ENCODE measurements around the gene SMARCC2. TPM values are rescaled to one million over a fixed set of nuclear protein-coding genes. Genes with fewer than 3 reads are reported as not detected.

SMARCC2 gene
- total and polyA plus RNA-seq, 2 of the 13 experiments (the other 11 are each of a cell fraction or from before 2014, with no cell fraction given) = 21.3 to 24.1 TPM

DNA sequence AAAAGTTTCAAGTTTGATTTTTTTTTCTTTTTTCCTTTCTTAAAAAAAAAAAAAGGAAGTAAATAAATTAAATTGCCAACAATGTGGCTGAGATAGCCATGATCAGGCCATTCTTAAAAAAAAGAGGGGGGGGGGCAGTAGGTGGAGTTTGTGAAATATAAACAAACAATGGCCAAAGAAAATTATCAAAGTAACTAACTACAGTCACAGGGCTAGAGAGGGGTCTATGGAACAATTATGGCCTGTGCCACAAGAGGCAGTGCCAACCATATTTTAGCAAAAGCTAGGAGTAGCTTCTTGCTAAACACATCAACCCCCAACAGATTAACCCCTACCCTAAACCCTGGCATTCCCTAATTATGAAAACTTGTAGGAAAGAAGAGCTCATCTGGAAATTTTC, 16.2 kb upstream of the SMARCC2 start:
- no peak for FAIRE-seq
- no peak for TF ChIP-seq ATF7 (IDR thresholded peaks at IDR 0.05)
- no peak for TF ChIP-seq ATF7 (CRISPR knock-in tag; IDR thresholded peaks at IDR 0.05)
- TF ChIP-seq HNF4G (IDR thresholded peaks at IDR 0.05; ENCODE audit: borderline replicate concordance, low read depth, low read length) = no peak
- no peak for TF ChIP-seq HNF4G (CRISPR knock-in tag; IDR thresholded peaks at IDR 0.05; ENCODE audit: borderline replicate concordance, low read depth)
- no peak for TF ChIP-seq TEAD3 (CRISPR knock-in tag; optimal IDR thresholded peaks at IDR 0.05; ENCODE audit: borderline replicate concordance)
- TF ChIP-seq NFRKB (IDR thresholded peaks at IDR 0.05) = no peak
- no peak for TF ChIP-seq HOXD1 (CRISPR knock-in tag; IDR thresholded peaks at IDR 0.05)
- TF ChIP-seq EP300 (IDR thresholded peaks at IDR 0.05; ENCODE audit: low read depth in 2 of 2, low read length in 2 of 2) = no peak
- TF ChIP-seq EP300 (CRISPR knock-in tag; IDR thresholded peaks at IDR 0.05; ENCODE audit: borderline replicate concordance) = no peak
- no peak for TF ChIP-seq ARID2 (CRISPR knock-in tag; IDR thresholded peaks at IDR 0.05; ENCODE audit: borderline replicate concordance)
- no peak for TF ChIP-seq CTCF (CRISPR knock-in tag; IDR thresholded peaks at IDR 0.05)
- TF ChIP-seq CEBPG (CRISPR knock-in tag; IDR thresholded peaks at IDR 0.05) = no peak
- TF ChIP-seq ZNF7 (CRISPR knock-in tag; IDR thresholded peaks at IDR 0.05) = no peak
- TF ChIP-seq EZH2 (conservative IDR thresholded peaks at IDR 0.05; ENCODE audit: low read depth, low read length) = no peak
- no peak for TF ChIP-seq TBX3 (IDR thresholded peaks at IDR 0.05; ENCODE audit: borderline replicate concordance)
- no peak for TF ChIP-seq ZNF790 (CRISPR knock-in tag; IDR thresholded peaks at IDR 0.05; ENCODE audit: borderline replicate concordance)
- no peak for TF ChIP-seq BRCA1 (CRISPR knock-in tag; IDR thresholded peaks at IDR 0.05)
- DNase-seq (ENCODE audit: low spot score) = no peak
- no peak overlapping the region for H2AFZ ChIP-seq (ENCODE audit: low read length)
- no peaks in the 10 kb centered on the region for H3K79me2 ChIP-seq (ENCODE audit: insufficient read depth, low read length)
- no peak overlapping the region for H3K9ac ChIP-seq (ENCODE audit: insufficient read depth, low read depth, low read length)
- H3K9me3 ChIP-seq (ENCODE audit: low read length) = no peaks in the 10 kb centered on the region
- H3K27me3 ChIP-seq (ENCODE audit: control insufficient read depth in 1 of 2, insufficient read depth in 2 of 2, low read length in 2 of 2) = no peaks in the 10 kb centered on the region
- peaks cover 22 to 46% of the 10 kb centered on the region in 2 experiments for H3K36me3 ChIP-seq (replicated peaks in 1 of 2; ENCODE audit: control insufficient read depth in 1 of 2, insufficient read depth in 2 of 2, low read length in 2 of 2)
- BruUV-seq (replicated peaks) = no TSS peak
- ChIA-PET CTCF (ENCODE audit: low intra/inter-chr PET ratio, low total read pairs) (interaction anchor here (0.7 kb wide), 1 partner anchor 19 kb away, joined by 4 read pairs; the partner anchor contains the start of gene NABP2), POLR2A (interaction anchor here (1.1 to 3.6 kb wide), 5 partner anchors 16 to 155 kb away, joined by 3 to 34 read pairs (median 5); partner anchors contain the start of genes COQ10A, RNF41 and STAT2)
- no peaks in the 10 kb centered on the region for H3K4me1 ChIP-seq (ENCODE audit: insufficient read depth, low read length)
- H3K27ac ChIP-seq (ENCODE audit: extremely low read length, insufficient read depth, low read length) = no peak overlapping the region
- no peak overlapping the region for H3K4me3 ChIP-seq (replicated peaks in 1 of 3; ENCODE audit: insufficient read depth in 1 of 3, low read depth in 2 of 3, low read length in 3 of 3)
- in situ Hi-C loops (cut with HindIII; ENCODE audit: extremely low pct_ligation_motif_present, low pct_unique_long_range_greater_than_20kb) = no loop called here
- intact Hi-C loops (cut with micrococcal nuclease; ENCODE audit: unreplicated experiment) = no loop called here
- no peak overlapping the region for H3K4me2 ChIP-seq (ENCODE audit: low read depth, low read length)
- H4K20me1 ChIP-seq (ENCODE audit: insufficient read depth, low read length) = no peaks in the 10 kb centered on the region
- peak; percentile 35 for ATAC-seq
